Measurements from ENCODE around the gene OR1I1. TPM values are rescaled to one million over a fixed set of nuclear protein-coding genes. Genes with fewer than 3 reads are reported as not detected.

The OR1I1 gene
- total RNA-seq (ENCODE audit: unreplicated experiment) = not detected
- long read RNA-seq = 0 reads

GRCh38 chr19:15081911-15082310 lies at the start of gene OR1I1:
TSS of gene OR1I1 (plus strand) at chr19:15082211. CDS start at chr19:15087066, 4,855 bp downstream.
- no peak within 1 kb of the TSS for H3K4me3 Mint-ChIP-seq (ENCODE audit: unreplicated experiment)
- no peak for TF ChIP-seq CTCF (IDR thresholded peaks at IDR 0.05; ENCODE audit: unreplicated experiment)
- no peaks in the 10 kb centered on the region for H3K9me3 Mint-ChIP-seq (ENCODE audit: unreplicated experiment)
- DNase-seq (ENCODE audit: low spot score) = no peak
- no peaks in the 10 kb centered on the region for H3K4me1 Mint-ChIP-seq (ENCODE audit: unreplicated experiment)
- peaks cover 2% of the 10 kb centered on the region for H3K27me3 Mint-ChIP-seq (ENCODE audit: unreplicated experiment)
- no peaks in the 10 kb centered on the region for H3K36me3 Mint-ChIP-seq (ENCODE audit: low read depth, unreplicated experiment)
- no peak within 1 kb of the TSS for H3K27ac Mint-ChIP-seq (ENCODE audit: unreplicated experiment)

GRCh38 chr19:15035795-15036311 lies 46.2 kb upstream of the OR1I1 start:
- TF ChIP-seq CTCF (IDR thresholded peaks at IDR 0.05; ENCODE audit: unreplicated experiment) = no peak
- Mint-ChIP-seq H3K4me3 (ENCODE audit: unreplicated experiment) (no peak overlapping the region), H3K36me3 (ENCODE audit: low read depth, unreplicated experiment) (no peaks in the 10 kb centered on the region), H3K9me3 (ENCODE audit: unreplicated experiment) (no peaks in the 10 kb centered on the region), H3K27me3 (ENCODE audit: unreplicated experiment) (peaks cover 3% of the 10 kb centered on the region), H3K27ac (ENCODE audit: unreplicated experiment) (no peak overlapping the region), H3K4me1 (ENCODE audit: unreplicated experiment) (no peaks in the 10 kb centered on the region)
- no peak for DNase-seq (ENCODE audit: low spot score)

- no peak for TF ChIP-seq CTCF (IDR thresholded peaks at IDR 0.05; ENCODE audit: unreplicated experiment)
- Mint-ChIP-seq H3K27me3 (ENCODE audit: unreplicated experiment) (peaks cover 1% of the 10 kb centered on the region), H3K36me3 (ENCODE audit: low read depth, unreplicated experiment) (no peaks in the 10 kb centered on the region), H3K4me3 (ENCODE audit: unreplicated experiment) (no peak overlapping the region), H3K9me3 (ENCODE audit: unreplicated experiment) (no peaks in the 10 kb centered on the region), H3K27ac (ENCODE audit: unreplicated experiment) (no peak overlapping the region), H3K4me1 (ENCODE audit: unreplicated experiment) (no peaks in the 10 kb centered on the region)
- DNase-seq (ENCODE audit: low spot score) = no peak
Observed at GRCh38 chr19:15037586-15037985, 44.4 kb upstream of the OR1I1 start.

GRCh38 chr19:15038294-15038693 lies 43.7 kb upstream of the OR1I1 start:
- Mint-ChIP-seq H3K27ac (ENCODE audit: unreplicated experiment) (no peak overlapping the region), H3K9me3 (ENCODE audit: unreplicated experiment) (no peaks in the 10 kb centered on the region), H3K27me3 (ENCODE audit: unreplicated experiment) (peaks cover 1% of the 10 kb centered on the region), H3K4me3 (ENCODE audit: unreplicated experiment) (no peak overlapping the region), H3K36me3 (ENCODE audit: low read depth, unreplicated experiment) (no peaks in the 10 kb centered on the region), H3K4me1 (ENCODE audit: unreplicated experiment) (no peaks in the 10 kb centered on the region)
- TF ChIP-seq CTCF (IDR thresholded peaks at IDR 0.05; ENCODE audit: unreplicated experiment) = no peak
- no peak for DNase-seq (ENCODE audit: low spot score)

- Mint-ChIP-seq H3K4me3 (ENCODE audit: unreplicated experiment) (no peak overlapping the region), H3K36me3 (ENCODE audit: low read depth, unreplicated experiment) (no peaks in the 10 kb centered on the region), H3K27ac (ENCODE audit: unreplicated experiment) (no peak overlapping the region), H3K4me1 (ENCODE audit: unreplicated experiment) (no peaks in the 10 kb centered on the region), H3K9me3 (ENCODE audit: unreplicated experiment) (no peaks in the 10 kb centered on the region), H3K27me3 (ENCODE audit: unreplicated experiment) (peaks cover 3% of the 10 kb centered on the region)
- TF ChIP-seq CTCF (IDR thresholded peaks at IDR 0.05; ENCODE audit: unreplicated experiment) = no peak
- no peak for DNase-seq (ENCODE audit: low spot score)
Observed at GRCh38 chr19:15042003-15042402, 40.0 kb upstream of the OR1I1 start.
